NCI-H82 treated with DMSO at 0.1 percent for 48 hours (cell line): Measurements from ENCODE around the gene BCAS2.

ENCODE experiments used
- DNase-seq: peaks from one replicate; lab custom pipeline; 2025; ENCODE audit not compliant: unreplicated experiment; lab: John Stamatoyannopoulos, UW

BCAS2 gene

DNA sequence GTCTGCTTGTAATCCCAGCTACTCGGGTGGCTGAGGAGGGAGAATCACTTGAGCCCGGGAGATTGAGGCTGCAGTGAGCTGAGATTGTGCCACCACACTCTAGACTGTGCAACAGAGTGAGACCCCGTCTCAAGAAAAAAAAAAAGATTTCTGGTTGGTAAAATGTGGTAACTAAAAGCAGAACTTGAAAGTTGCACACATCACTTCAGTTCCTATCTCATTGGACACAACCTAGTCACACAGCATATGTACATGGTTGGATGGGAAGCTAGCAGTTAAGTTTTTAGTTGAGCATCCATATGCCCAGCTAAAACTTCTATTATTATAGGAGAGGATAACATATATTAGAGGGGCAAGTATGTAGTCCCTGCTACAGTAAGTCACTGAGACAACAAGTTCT, 22.1 kb downstream of the BCAS2 start:
- DNase-seq = no peak

DNA sequence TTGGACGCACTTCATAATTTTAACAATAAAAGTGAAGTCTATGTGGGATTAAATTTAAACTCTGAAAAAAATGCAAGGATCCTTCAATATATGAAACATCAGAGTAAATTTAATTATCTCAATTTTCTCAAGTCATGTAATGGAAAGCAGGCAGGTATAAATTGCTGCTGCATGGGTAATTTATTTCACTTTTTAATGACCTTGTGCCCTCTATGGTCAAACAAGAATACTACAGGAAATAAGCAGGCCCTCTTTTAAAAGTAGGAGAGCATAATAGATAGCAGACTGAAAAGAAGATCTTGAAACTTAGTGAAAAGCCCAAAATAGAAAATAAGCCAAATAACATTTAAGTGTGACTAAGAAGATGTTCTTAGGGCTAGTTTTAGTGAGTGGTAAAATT, 22.9 kb downstream of the BCAS2 start:
- DNase-seq = no peak

DNA sequence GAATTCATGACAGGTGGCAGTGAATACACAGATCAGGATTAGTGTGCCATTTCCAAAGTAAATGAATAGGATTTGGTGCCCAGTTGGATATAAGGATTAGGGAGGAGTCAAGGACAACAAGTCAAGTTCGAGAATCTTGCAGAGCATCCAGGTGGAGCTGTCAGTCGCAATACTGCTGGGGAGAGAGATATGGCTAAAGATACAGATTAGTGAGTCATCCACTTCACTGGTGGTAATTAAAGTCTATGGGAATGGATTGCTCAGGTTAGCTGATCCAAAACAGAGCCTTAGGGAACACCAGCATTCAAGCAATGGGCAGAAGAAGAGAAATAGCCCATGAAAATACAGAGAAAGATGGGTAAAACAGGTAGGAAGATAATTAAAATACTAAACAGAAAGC, 26.8 kb downstream of the BCAS2 start:
- DNase-seq = peak; percentile 96

DNA sequence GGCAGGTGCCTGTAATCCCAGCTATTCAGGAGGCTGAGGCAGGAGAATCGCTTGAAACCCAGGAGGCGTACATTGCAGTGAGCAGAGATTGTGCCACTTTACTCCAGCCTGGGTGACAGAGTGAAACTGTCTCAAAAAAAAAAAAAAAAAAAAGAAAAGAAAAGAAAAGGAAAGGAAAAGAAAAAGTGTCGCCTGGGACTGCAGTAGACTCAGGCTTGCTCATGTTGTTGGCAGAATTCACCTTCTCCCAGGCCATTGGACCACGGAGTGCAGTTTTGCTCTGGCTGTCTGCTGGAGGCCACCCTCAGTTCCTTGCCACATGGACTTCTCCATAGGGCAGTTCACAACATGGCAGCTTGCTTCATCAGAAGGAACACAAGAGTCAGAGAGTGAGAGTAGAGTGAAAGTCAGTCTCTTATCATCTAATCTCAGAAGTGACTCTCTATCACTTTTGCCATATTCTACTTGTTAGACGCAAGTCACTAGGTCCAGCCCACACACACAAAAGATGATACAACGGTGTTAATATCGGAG, 29.2 kb downstream of the BCAS2 start:
- no peak for DNase-seq

DNA sequence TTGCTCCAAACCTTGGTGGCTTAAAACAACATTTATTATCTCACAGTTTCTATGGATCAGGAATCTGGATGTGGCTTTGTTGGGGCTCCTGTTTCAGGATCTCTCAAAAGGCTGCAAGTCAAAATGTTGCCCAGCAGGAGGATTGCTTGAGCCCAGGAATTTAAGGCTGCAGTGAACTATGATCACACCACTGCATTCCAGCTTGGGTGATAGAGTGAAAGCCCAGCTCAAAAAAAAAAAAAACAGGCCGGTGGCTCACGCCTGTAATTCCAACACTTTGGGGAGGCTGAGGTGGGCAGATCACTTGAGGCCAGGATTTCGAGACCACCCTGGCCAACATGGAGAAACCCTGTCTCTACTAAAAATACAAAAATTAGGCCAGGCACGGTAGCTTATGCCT, 30.0 kb downstream of the BCAS2 start:
- no peak for DNase-seq

DNA sequence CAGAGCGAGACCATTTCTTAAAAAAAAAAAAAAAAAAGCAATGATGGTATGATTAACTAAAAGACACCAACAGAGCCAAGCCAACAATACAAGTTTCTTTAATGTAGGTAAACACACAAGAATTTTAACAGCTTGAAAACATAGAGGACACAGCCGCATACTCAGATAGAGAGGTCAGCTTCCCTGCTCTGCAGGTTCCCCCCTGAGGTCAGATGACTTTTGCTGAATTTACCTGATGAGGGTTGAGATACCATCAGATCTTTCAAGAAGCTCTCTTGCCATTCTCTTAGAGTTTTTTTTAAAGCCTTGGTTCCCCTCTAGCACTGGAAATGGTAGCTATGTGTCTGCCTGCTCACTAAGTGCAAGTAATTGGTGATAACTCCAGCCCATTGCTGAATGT, 31.1 kb downstream of the BCAS2 start:
- DNase-seq = no peak

DNA sequence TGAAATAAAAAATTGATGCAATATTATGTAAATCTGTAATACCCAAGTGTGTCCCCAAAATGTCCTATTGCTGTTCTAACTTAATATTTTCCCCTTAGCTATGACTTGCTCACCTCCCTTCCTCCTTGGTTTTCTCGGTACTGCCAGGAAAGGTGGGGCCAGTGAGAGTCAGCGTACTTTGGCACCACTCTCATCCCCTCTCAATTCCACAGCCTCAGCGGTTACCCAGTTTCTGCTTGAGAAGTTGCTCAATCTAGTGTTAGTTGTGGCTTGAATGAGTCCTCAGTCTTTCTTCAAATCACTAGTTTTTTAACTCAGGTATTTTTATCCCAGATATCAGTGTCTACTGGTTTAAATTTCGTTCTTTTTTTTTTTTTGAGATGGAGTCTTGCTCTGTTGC, 32.3 kb downstream of the BCAS2 start:
- DNase-seq = no peak

DNA sequence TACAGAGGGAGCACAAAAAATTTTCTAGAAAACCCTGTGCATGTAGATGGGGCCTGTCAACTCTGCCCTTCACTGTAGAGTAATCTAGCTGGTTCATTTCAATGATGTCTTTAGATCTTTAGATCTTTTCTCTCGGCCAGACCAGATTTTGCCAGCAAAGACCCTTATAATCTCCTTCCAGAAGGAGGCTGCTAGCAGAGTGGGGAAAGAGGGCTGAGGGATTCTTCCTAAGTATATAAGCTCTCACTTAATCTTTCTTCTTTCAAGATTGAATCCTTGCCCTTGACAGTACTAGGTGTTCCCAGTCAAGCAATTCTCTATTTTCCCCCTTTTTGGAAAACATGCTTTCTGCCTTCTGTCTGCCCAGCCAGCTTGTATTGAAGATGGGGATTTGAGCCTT, 34.3 kb downstream of the BCAS2 start:
- DNase-seq = peak; percentile 66

DNA sequence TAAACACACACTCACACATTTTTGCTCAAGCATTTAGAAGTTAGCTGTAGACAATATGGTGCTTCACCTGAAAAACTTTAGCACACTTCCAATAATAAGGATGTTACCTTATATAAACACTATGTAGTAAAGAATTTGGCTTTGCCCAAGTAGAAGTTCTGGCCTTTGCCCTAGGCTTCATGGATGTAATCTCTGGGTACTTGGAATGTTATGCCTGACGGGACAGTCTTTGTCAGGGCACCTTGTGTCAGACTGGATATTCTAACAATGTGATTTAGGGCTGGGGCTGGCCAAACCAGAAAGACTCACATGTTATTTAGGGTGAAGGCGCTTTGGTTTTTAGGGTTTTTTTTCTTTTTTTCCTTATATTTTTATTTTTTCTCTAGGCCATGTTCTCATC, 35.6 kb downstream of the BCAS2 start:
- no peak for DNase-seq

DNA sequence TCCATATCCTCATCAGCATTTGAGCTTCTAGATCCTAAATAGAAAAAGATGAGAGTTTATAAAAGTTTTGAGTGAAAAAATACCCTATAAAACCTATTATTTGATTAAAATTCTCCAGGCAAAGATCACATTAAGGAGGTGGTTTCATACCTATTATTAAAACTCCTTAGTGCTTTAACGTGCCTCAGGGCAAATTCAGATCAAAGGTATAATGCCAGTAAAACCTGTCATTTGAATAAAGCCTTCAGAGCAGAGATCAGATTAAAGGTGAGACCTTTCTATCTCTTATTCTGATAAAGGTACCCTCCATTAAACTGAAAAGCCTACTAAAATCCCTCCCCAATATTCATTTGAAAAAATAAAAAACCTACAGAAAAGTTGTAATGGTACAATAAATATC, 36.1 kb downstream of the BCAS2 start:
- no peak for DNase-seq

DNA sequence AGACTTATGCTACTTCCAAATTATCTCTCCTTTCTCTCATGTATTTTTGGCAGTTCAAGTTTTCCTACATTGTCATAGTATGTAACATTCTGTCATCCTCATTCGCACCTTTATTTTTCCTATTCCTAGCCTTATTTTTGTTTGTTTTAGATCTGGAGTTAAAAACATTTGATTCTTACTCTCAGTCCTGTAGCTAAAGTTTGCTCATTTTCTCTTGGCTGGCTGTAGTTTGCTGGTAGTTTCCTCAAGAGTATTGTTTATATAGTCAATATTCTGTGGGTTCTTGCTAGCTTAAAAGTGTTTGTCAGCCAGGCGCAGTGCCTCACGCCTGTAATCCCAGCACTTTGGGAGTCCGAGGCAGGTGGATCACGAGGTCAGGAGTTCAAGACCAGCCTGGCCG, 40.6 kb downstream of the BCAS2 start:
- DNase-seq = no peak

DNA sequence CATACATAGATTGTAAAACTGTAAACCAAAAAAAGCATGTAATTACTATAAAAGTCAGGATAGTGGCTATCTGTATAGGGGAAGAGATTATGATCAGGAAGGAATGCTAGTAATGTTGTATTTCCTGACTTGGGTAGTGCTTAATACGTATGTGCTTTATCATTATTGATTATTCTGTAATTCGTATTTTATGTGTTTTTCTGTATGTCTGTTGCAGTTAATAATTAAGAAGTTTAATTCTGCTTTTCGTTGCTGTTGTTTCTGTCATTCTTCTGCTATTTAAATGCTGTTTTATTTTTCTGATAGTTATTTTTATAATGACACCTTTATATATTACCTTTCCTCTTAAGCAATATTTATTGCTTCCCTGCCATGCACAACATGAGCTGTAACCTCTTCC, 41.1 kb downstream of the BCAS2 start:
- no peak for DNase-seq

DNA sequence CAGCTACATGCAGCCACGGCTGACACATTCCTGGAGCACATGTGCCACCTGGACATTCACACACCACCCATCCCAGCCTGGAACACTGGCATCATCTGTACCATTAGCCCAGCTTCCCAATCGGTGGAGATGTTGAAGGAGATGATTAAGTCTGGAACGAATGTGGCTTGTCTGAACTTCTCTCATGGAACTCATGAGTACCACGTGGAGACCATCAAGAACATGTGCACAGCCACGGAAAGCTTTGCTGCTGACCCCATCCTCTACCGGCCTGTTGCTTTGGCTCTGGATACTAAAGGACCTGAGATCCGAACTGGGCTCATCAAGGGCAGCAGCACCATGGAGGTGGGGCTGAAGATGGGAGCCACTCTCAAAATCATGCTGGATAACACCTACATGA, 45.4 kb downstream of the BCAS2 start:
- no peak for DNase-seq

DNA sequence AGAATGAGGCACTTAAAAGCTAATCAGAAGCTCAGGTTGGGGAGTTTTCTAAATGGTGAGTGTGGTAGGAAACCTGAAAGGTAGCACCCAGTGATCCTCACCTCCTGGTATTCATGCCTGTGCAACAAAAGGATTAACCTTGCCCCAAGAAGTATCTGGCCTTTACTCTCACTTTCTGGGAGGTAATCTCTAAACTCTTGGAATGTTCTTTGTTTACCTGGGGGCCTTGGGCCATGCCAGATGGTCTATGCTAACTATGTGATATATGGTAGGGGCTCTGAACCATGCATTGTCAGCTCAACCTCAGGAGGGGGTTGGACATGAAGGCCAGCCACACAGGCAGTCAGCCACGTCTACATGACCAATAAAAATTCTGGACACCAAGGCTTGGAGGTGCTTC, 46.0 kb downstream of the BCAS2 start:
- DNase-seq = no peak

DNA sequence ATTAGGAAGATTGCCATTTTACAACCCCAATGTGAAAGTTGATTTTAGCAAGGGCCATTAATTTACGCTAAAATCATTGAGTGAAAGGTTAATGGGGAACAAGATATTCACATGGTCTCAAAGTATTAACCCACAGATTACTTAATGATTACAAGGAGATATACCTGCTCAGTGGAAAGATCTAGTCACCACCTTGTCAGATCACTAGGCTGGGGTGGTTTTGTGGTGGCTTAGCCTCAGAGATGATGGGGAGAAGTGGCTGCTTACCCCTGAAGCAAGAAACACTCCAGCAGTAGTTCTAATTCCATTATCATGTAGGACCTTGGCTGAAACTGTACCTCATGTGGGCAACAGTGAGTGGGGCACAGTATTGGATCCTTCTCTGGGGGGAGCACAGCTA, 50.3 kb downstream of the BCAS2 start:
- no peak for DNase-seq

DNA sequence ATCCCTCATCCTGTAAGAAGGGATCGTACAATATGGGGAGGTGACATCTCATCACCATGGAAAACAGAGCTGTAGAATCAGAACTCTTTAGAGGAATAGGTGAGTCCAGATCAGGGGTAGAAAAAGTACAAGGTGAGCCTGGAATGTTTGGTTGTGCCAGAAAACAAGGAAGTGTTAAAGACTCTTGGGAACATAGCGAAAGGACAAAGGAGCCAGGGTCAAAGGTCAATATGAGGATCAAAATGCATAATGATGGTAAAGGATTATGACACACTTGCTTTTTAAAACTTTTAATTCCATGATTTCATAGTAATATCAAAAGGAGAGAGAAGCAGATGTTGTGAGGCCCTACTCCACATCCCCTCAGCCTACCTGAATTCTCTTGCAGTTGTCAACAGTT, 51.2 kb downstream of the BCAS2 start:
- DNase-seq = no peak

DNA sequence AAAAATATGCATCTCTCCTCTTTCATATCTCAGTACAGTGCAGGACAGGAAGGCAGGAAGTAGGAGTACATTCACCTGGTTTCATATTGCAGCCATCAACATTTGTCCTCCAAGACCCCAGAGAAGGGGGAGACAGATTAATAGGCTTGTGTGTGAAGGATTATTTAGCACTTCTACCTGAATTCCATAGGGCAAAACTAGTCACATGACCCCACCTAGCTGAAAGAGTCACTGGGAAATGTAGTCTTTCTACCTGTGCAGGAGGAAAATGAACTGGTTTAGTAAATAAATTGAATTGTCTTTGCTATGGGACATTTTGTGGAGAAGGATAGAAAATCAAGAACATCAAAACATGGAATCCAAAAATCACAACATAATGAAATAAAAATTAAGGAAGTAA, 56.5 kb downstream of the BCAS2 start:
- DNase-seq = peak; percentile 90

DNA sequence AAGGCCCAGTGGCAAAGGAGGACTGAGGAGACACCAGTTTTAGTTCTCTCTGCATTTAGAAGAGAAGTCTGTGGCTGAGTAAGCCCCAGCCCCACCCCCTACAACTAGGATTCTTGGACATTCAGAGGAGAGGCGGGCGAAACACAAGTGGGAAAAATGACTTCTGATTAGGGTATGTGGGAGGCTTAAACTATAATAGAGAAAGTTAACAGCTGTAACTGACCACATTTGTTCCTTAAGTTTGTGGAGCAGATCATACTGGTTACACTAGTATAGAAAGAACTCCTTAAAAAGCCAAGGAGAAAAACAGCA, 59.2 kb downstream of the BCAS2 start:
- DNase-seq = no peak

DNA sequence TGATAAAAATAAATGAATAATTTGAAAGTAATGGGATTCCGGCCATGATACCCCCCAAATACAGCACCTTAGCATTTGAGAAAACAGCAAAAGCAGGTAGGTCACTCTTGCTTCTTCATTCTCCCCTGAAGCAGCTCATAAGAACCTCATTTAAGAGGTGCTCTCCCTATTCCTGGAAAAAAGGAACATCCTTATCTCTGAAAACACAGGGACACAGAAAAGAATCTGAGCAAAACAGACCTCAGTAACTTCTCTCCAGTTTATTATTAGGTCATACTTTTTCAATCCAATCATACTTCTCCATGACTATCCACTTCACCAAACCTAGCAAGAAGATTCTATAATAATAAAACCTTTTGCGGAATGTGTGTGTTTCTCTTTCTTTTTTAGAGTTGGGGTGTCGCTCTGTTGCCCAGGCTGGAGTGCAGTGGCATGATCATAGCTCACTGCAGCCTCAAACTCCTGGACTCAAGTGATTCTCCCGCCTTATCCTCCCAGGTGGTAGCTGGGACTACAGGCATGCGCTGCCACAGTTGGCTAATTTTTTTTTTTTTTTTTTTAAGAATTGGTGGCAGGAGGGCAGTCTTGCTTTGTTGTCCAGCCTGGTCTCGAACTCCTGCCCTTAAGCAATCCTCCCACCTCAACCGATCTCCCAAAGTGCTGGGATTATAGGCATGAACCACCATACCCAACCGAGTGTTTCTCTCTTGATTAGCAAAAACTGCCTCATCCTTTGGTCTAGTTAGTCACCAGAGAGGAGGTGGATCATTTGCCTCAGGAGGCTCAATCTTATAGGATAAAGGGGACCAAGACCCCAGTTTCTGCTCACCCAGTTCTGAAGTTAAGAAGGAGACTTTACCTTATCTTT, 59.8 kb downstream of the BCAS2 start:
- no peak for DNase-seq
